ENCODE measurements around the gene MALRD1. TPM values are rescaled to one million over a fixed set of nuclear protein-coding genes. Genes with fewer than 3 reads are reported as not detected.

The MALRD1 gene
- not detected for total RNA-seq

DNA sequence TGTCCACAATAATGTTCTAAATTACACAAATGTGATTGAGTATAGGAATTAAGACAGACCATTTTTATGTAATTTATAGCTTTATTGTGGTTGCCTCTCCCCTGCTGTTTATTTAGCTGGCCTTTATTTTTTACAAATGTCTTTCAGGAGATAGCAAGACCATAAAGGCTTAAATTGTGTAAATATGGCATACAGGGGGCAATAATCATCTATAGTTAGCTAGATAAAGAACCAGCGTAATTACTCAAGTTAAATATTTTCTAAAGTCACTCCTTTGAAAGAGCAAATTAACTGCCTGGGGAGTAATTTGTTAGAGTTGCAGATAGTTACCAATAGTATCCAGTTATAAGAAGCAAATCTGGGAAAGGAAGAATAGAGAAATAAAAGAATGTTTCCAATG is at the start of gene MALRD1:
Gene MALRD1 (plus strand): TSS at position 313 of the 400 bp plus-strand sequence. CDS start 138 bp downstream, outside the sequence.
- Mint-ChIP-seq H3K9me3 (peaks cover 6 to 7% of the 10 kb centered on the region in 2 donors), H3K4me3 (no peak within 1 kb of the TSS), H3K4me1 (ENCODE audit: low read depth) (no peaks in the 10 kb centered on the region), H3K36me3 (ENCODE audit: insufficient read depth in 2 of 2) (no peaks in the 10 kb centered on the region), H3K27ac (no peak within 1 kb of the TSS), H3K27me3 (ENCODE audit: low read depth) (no peaks in the 10 kb centered on the region)
- ATAC-seq (replicated peaks in 1 of 2) (no peak), DNase-seq (no peak)

DNA sequence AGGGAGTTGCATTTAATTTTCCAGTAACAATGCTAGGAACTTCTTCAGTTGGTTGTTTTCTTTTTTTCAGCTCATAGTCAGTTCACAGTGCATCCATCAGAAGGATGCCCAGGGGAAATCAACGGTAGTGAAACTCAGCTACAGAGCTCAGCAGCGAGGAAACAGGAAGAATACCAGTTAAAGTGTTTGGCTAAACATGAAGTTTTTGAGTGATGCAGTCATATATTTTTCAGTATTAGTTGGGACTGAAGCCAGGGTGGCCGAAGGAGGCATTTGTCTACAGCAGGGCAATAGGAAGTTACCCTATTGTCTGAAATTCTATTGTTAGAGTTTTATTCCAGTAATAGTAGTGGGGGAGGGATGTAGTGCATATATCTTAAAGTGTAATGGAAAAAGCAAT is 45.3 kb upstream of the MALRD1 start:
- Mint-ChIP-seq H3K4me3 (no peak overlapping the region), H3K9me3 (peaks cover 2 to 11% of the 10 kb centered on the region in 2 donors), H3K4me1 (ENCODE audit: low read depth) (no peaks in the 10 kb centered on the region), H3K27ac (no peak overlapping the region), H3K36me3 (ENCODE audit: insufficient read depth in 2 of 2) (no peaks in the 10 kb centered on the region), H3K27me3 (ENCODE audit: low read depth) (no peaks in the 10 kb centered on the region)
- DNase-seq = no peak
- ATAC-seq (replicated peaks in 1 of 2) = no peak

DNA sequence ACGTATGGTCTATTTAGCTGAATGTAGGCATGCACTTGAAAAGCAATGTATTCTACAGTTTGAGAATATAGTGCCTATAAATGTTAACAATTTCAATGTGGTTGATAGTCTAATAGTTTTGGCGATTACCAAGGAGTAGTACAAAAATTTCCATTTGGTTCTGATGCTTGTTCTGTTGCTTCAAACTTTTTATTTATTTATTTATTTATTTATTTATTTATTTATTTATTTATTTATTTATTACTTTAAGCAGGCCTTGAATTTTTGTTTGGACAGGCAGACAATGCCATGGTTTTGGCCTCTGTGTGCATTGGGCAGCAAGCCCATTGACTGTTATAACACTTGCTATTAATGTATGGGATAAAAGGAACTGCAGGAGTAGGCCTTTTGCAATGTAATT is 36.5 kb upstream of the MALRD1 start:
- DNase-seq (no peak), ATAC-seq (replicated peaks in 1 of 2) (no peak)
- H3K27ac Mint-ChIP-seq = no peak overlapping the region
- no peak overlapping the region for H3K4me3 Mint-ChIP-seq
- H3K36me3 Mint-ChIP-seq (ENCODE audit: insufficient read depth in 2 of 2) = no peaks in the 10 kb centered on the region
- H3K27me3 Mint-ChIP-seq (ENCODE audit: low read depth) = no peaks in the 10 kb centered on the region
- H3K4me1 Mint-ChIP-seq (ENCODE audit: low read depth) = no peaks in the 10 kb centered on the region
- H3K9me3 Mint-ChIP-seq = peaks cover 8 to 20% of the 10 kb centered on the region in 2 donors

DNA sequence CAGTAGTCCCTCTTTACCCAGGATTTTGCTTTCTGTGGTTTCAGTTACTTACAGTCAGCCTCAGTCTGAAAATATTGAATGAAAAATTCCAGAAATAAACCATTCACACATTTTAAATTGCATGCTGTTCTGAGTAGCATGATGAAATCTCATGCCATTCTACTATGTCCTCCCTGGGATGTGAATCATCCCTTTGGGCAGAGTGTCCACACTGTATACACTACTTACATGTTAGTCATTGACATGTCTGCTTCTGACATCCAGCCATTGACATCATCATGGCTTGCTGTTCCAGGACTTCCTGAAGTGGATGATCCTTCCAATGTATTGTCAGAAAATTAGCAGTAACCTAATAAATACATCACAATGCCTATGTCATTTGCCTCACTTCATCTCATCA is 34.6 kb upstream of the MALRD1 start:
- Mint-ChIP-seq H3K27ac (no peak overlapping the region), H3K4me3 (no peak overlapping the region), H3K4me1 (ENCODE audit: low read depth) (no peaks in the 10 kb centered on the region), H3K9me3 (peaks cover 6 to 11% of the 10 kb centered on the region in 2 donors), H3K27me3 (ENCODE audit: low read depth) (no peaks in the 10 kb centered on the region), H3K36me3 (ENCODE audit: insufficient read depth in 2 of 2) (no peaks in the 10 kb centered on the region)
- ATAC-seq (replicated peaks in 1 of 2) = no peak
- DNase-seq = no peak

DNA sequence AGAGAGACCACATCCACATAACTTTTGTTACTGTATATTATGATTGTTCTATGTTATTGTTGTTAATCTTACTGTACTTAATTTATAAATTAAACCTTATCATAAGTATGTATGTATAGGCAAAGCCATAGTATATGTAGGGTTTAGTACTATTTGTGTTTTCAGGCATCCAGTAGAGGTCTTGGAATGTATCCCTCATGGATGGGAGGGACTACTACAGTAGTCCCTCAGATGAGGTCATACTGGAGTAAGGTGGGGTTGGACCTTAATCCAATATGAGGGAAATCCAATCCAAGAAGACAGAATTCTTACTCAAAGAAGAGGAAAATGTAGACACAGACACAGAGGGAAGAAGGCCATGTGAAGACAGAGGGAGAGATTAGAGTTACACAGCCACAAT is 34.1 kb upstream of the MALRD1 start:
- Mint-ChIP-seq H3K36me3 (ENCODE audit: insufficient read depth in 2 of 2) (no peaks in the 10 kb centered on the region), H3K27ac (no peak overlapping the region), H3K4me3 (no peak overlapping the region), H3K27me3 (ENCODE audit: low read depth) (no peaks in the 10 kb centered on the region), H3K9me3 (peaks cover 6 to 11% of the 10 kb centered on the region in 2 donors), H3K4me1 (ENCODE audit: low read depth) (no peaks in the 10 kb centered on the region)
- no peak for ATAC-seq (replicated peaks in 1 of 2)
- no peak for DNase-seq

DNA sequence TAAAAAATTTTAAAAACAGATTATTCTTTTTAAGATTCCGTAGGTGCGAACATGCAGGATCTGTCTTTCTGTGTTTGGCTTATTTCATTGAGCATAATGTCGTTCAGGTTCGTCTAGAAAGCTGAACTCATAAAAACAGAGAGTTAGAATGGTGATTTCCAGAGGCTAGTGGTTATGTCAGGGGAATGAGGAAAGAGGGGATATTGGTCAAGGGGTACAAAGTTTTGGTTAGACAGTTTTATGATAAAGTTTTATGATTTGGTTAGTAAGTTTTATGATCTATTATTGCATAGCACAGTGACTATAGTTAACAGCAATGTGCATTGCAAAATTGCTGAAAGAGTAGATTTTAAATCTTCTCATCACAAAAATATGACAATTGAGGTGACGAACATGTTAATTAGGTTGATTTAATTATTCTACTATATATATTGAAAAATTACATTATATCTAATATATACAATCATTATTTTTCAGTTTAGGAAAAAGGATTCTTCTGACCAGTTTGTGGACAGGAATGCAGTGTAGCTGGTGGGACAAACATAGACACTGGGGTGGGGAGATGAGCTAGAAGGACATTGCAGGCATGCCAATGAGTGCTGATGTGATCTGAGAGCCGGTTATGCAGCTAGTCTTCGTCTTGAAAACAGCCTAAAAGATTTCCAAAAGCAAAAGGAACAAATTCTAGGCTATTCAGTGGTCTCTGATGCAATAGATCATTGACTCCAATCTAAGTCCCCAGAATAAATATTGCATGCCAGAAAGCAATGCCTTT is 31.3 kb upstream of the MALRD1 start:
- no peaks in the 10 kb centered on the region for H3K36me3 Mint-ChIP-seq (ENCODE audit: insufficient read depth in 2 of 2)
- ATAC-seq (replicated peaks in 1 of 2) = no peak
- peaks cover 6 to 11% of the 10 kb centered on the region in 2 donors for H3K9me3 Mint-ChIP-seq
- H3K4me3 Mint-ChIP-seq = no peak overlapping the region
- H3K4me1 Mint-ChIP-seq (ENCODE audit: low read depth) = no peaks in the 10 kb centered on the region
- H3K27ac Mint-ChIP-seq = no peak overlapping the region
- H3K27me3 Mint-ChIP-seq (ENCODE audit: low read depth) = no peaks in the 10 kb centered on the region
- no peak for DNase-seq

DNA sequence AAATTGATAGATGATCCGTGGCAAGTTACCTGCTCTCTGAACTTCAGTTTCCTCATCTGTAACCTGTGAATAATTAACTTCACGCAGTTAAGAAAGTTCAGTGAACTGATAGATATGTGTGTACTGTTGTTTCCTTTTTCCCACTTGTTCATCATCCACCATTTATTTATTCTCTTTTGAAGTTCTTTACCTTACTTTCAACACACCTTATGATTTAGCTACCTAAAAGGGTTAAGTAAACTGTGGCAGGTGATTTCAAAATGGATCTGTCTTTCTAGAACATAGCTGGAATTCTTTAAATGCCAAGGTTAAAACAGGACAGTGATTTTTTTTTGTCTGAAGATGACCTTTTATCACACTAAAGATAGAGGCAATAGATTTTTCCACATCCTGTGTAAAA is 27.4 kb upstream of the MALRD1 start:
- no peak for ATAC-seq (replicated peaks in 1 of 2)
- H3K9me3 Mint-ChIP-seq = peaks cover 6 to 8% of the 10 kb centered on the region in 2 donors
- no peak overlapping the region for H3K4me3 Mint-ChIP-seq
- no peak for DNase-seq
- H3K27ac Mint-ChIP-seq = no peak overlapping the region
- H3K27me3 Mint-ChIP-seq (ENCODE audit: low read depth) = no peaks in the 10 kb centered on the region
- no peaks in the 10 kb centered on the region for H3K36me3 Mint-ChIP-seq (ENCODE audit: insufficient read depth in 2 of 2)
- H3K4me1 Mint-ChIP-seq (ENCODE audit: low read depth) = no peaks in the 10 kb centered on the region

DNA sequence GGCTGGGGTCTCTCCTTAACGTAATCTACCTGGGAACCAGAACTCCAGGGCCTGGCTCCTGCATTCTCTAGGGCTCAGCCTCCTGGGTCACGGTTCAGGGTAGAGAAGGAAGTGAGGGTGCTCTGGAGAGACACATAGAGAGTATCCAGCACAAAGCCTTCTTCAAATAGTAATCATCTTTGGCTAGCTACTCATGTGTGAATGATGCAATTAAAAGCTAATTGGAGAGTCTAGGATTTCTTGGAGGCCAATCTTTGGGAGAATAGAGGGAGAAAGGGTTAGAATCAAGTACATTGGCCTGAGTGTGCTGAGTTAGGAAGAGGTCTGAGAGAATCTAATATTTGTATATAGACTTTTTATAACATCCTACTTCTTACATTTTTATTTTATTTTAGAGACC is 24.0 kb upstream of the MALRD1 start:
- no peaks in the 10 kb centered on the region for H3K36me3 Mint-ChIP-seq (ENCODE audit: insufficient read depth in 2 of 2)
- DNase-seq (no peak), ATAC-seq (replicated peaks in 1 of 2) (no peak)
- no peaks in the 10 kb centered on the region for H3K27me3 Mint-ChIP-seq (ENCODE audit: low read depth)
- H3K27ac Mint-ChIP-seq = no peak overlapping the region
- no peaks in the 10 kb centered on the region for H3K4me1 Mint-ChIP-seq (ENCODE audit: low read depth)
- H3K4me3 Mint-ChIP-seq = no peak overlapping the region
- peaks cover 5 to 8% of the 10 kb centered on the region in 2 donors for H3K9me3 Mint-ChIP-seq

DNA sequence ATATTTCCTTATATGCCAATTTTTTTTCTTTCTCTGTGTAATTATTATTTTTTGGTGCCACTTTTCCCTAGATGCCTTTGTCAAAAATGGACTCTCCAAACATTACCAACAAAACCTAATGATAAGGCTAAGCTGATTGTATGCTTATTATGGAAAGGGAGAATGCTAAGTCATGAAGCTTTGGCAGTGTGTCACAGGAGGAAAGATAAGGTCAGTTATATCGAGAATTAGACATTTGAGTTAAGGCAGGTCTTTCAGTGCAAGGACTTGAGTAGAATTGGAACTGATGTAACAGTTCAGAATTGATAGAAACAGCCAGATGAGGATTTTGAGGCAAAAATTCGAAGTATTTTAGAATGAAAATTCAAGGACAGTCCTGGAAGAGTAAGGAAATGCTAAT is 16.8 kb upstream of the MALRD1 start:
- Mint-ChIP-seq H3K4me3 (no peak overlapping the region), H3K27ac (no peak overlapping the region), H3K36me3 (ENCODE audit: insufficient read depth in 2 of 2) (no peaks in the 10 kb centered on the region), H3K27me3 (ENCODE audit: low read depth) (no peaks in the 10 kb centered on the region), H3K4me1 (ENCODE audit: low read depth) (no peaks in the 10 kb centered on the region), H3K9me3 (peaks cover 0 to 2% of the 10 kb centered on the region in 2 donors)
- no peak for DNase-seq
- ATAC-seq (replicated peaks in 1 of 2) = no peak

DNA sequence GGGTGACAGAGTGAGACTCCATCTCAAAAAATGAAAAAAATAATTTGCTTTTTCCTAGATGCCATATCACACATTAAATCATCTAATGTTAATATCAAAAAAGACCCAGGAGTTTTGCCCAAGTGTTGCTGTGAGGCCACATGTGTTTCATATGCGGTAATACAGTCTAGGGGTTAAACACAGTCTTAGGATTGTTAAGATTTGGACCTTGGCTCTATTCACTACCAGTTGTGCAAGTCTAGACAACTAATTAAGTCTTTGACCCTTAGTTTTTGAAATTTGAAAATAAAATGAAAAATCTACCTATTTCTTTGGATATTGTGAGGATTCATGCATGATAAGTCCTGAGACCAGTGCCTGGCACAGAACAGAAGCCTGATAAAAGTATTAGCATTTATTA is 14.9 kb upstream of the MALRD1 start:
- H3K27ac Mint-ChIP-seq = no peak overlapping the region
- H3K9me3 Mint-ChIP-seq = peaks cover 0 to 2% of the 10 kb centered on the region in 2 donors
- no peaks in the 10 kb centered on the region for H3K27me3 Mint-ChIP-seq (ENCODE audit: low read depth)
- DNase-seq (no peak), ATAC-seq (replicated peaks in 1 of 2) (no peak)
- no peaks in the 10 kb centered on the region for H3K36me3 Mint-ChIP-seq (ENCODE audit: insufficient read depth in 2 of 2)
- no peak overlapping the region for H3K4me3 Mint-ChIP-seq
- no peaks in the 10 kb centered on the region for H3K4me1 Mint-ChIP-seq (ENCODE audit: low read depth)

DNA sequence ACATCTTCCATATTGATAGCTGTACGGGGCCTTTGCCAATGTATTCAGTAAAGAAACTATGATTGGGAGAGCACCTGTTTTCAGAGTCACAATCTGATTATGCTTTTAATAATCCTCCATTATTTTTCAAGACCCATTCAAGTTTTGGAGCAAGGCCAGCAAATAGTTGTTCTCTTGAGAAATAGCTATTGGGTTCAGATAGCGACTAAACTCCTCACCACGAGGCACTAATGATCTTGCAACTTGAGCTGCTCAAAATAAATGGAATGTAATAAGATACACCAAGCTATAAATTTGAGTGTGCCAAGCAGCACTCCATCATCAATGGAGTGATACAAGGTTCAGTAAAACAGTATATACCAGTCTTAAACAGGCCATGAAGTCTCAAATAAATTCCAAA is 7.4 kb upstream of the MALRD1 start:
- DNase-seq (no peak), ATAC-seq (replicated peaks in 1 of 2) (no peak)
- no peaks in the 10 kb centered on the region for H3K27me3 Mint-ChIP-seq (ENCODE audit: low read depth)
- H3K4me1 Mint-ChIP-seq (ENCODE audit: low read depth) = no peaks in the 10 kb centered on the region
- peaks cover 0 to 4% of the 10 kb centered on the region in 2 donors for H3K9me3 Mint-ChIP-seq
- no peak overlapping the region for H3K4me3 Mint-ChIP-seq
- H3K27ac Mint-ChIP-seq = no peak overlapping the region
- no peaks in the 10 kb centered on the region for H3K36me3 Mint-ChIP-seq (ENCODE audit: insufficient read depth in 2 of 2)

DNA sequence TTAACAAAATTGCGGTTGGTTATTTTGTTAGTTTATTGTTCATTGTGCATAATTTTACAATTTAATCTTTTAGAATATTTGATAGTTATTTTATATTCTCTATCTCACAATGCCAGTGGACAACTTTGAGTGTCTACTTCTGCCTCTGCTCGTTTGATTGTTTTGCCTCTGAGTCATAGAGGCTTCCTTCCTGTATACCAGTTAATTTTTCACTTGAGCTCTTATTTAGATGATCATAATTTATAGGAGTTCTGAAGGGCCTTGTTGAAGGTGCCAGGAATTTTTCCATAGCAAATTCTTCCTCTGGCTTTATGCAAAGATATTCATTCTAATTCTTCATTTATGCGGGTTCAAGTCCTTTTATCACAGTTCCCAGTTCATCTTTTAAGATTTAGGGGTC is 5.2 kb upstream of the MALRD1 start:
- Mint-ChIP-seq H3K9me3 (peaks cover 4 to 7% of the 10 kb centered on the region in 2 donors), H3K4me1 (ENCODE audit: low read depth) (no peaks in the 10 kb centered on the region), H3K27me3 (ENCODE audit: low read depth) (no peaks in the 10 kb centered on the region), H3K27ac (no peak overlapping the region), H3K4me3 (no peak overlapping the region), H3K36me3 (ENCODE audit: insufficient read depth in 2 of 2) (no peaks in the 10 kb centered on the region)
- DNase-seq (no peak), ATAC-seq (replicated peaks in 1 of 2) (no peak)

DNA sequence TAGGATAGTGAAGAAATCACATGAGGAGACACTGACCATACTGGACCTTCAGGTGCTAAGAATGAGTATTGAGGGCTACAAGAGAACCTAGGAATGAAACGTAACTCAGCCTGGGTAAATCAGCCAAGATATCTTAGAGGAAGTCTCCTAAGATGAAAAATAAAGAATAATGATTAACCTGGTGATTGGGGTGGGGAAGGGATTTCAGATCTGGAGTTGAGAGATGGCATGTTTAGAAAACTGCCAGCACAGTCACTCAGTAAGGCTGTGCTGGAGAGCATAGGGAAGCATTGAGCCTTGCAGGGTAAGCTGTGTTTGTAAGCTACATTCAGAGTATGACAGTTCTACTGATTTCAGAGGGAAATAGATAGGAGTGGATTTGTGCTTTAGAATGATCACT is 1.9 kb upstream of the MALRD1 start:
- no peaks in the 10 kb centered on the region for H3K36me3 Mint-ChIP-seq (ENCODE audit: insufficient read depth in 2 of 2)
- H3K27ac Mint-ChIP-seq = no peak overlapping the region

DNA sequence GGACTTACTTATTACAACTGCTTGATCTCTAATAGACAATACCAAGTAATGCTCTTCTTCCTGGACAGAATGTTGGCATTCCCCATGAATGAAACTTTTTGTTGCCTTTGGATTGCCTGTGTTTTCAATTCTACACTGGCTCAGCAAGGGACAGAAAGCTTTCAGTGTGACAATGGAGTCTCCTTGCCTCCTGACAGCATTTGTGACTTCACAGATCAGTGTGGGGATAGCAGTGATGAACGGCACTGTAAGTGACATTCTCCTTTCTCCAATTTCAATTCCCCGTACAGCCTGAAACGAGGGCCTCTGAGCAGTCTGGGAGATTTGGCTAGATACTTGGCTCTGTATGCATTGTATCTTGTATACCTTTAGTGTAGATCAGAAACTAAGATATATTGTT is 290 bp downstream of the MALRD1 start:
- peaks cover 6 to 7% of the 10 kb centered on the region in 2 donors for H3K9me3 Mint-ChIP-seq
- H3K4me3 Mint-ChIP-seq = no peak overlapping the region
- H3K27ac Mint-ChIP-seq = no peak overlapping the region
- no peaks in the 10 kb centered on the region for H3K36me3 Mint-ChIP-seq (ENCODE audit: insufficient read depth in 2 of 2)
- no peak for ATAC-seq (replicated peaks in 1 of 2)
- no peak for DNase-seq
- no peaks in the 10 kb centered on the region for H3K4me1 Mint-ChIP-seq (ENCODE audit: low read depth)
- H3K27me3 Mint-ChIP-seq (ENCODE audit: low read depth) = no peaks in the 10 kb centered on the region

More for the DNA sequence above, 1.9 kb upstream of the MALRD1 start:
- Mint-ChIP-seq H3K4me3 (no peak overlapping the region), H3K4me1 (ENCODE audit: low read depth) (no peaks in the 10 kb centered on the region), H3K27me3 (ENCODE audit: low read depth) (no peaks in the 10 kb centered on the region), H3K9me3 (peaks cover 4 to 6% of the 10 kb centered on the region in 2 donors)
- ATAC-seq (replicated peaks in 1 of 2) (no peak), DNase-seq (no peak)

Measured in activated T-cell treated with anti-CD3 and anti-CD28 coated beads, Interleukin-2, amount 50 U/mL, for 72 hours (primary cell).